Esophagus (tissue), 2 donors: ENCODE data around the gene EFS. TPM values are rescaled to one million over a fixed set of nuclear protein-coding genes. Genes with fewer than 3 reads are reported as not detected.
"Not testable (repeated sequence)": the region's sequence is repeated elsewhere in the genome, so short reads cannot be mapped to it uniquely, and the experiment has no call there.

ENCODE experiments used
- H3K27ac ChIP-seq, 2 donors: one replicate each; pipeline ENCODE4 v1.5.1; 2013; ENCODE audit warnings: low read depth in 2 of 2, mild to moderate bottlenecking in 2 of 2, inconsistent platforms in 1 of 2, low read length in 1 of 2, moderate library complexity in 1 of 2
- H3K27me3 ChIP-seq, 2 donors: one replicate each; pipeline ENCODE4 v1.6.1; 2013; ENCODE audit warnings: low read length in 2 of 2, control low read depth in 1 of 2, mild to moderate bottlenecking in 1 of 2; ENCODE audit not compliant: insufficient read depth in 2 of 2, control insufficient read depth in 1 of 2
- H3K36me3 ChIP-seq, 2 donors: one replicate each; pipeline ENCODE4 v1.6.1; 2013; ENCODE audit warnings: low read length in 1 of 2; ENCODE audit not compliant: control insufficient read depth in 2 of 2, insufficient read depth in 2 of 2
- H3K4me1 ChIP-seq, 2 donors: one replicate each; pipeline ENCODE4 v1.6.1; 2013; ENCODE audit warnings: low read length in 1 of 2; ENCODE audit not compliant: control insufficient read depth in 2 of 2, insufficient read depth in 2 of 2
- H3K4me3 ChIP-seq, 2 donors: one replicate each; pipeline ENCODE4 v1.5.1; 2013; ENCODE audit warnings: low read length in 2 of 2, mild to moderate bottlenecking in 2 of 2, low read depth in 1 of 2, moderate library complexity in 1 of 2
- H3K9me3 ChIP-seq, 2 donors: one replicate each; pipeline ENCODE4 v1.6.1; 2013; ENCODE audit warnings: mild to moderate bottlenecking in 2 of 2, low read depth in 1 of 2, low read length in 1 of 2, moderate library complexity in 1 of 2; ENCODE audit not compliant: control insufficient read depth in 2 of 2, insufficient read depth in 1 of 2
- WGBS, 2 donors: extraction: QIAGEN DNeasy Blood & Tissue Kit; methylation state at CpG; one replicate each; pipeline ENCODE4 v1.1.7; 2013; 5-methylcytosine and 5-hydroxymethylcytosine counted together
- polyA plus RNA-seq, 2 donors: library from polyadenylated mRNA; stranded (reverse); fragments of 200-250 nt; gene quantifications; one replicate each; pipeline ENCODE4 v1.2.3, GENCODE V29; 2013
- donor health status: healthy with polysubstance abuse.
- donor health status: Bipolar disorder and iron deficiency.

The EFS gene
- polyA plus RNA-seq, 2 donors: 23.1 to 35.9 TPM

DNA sequence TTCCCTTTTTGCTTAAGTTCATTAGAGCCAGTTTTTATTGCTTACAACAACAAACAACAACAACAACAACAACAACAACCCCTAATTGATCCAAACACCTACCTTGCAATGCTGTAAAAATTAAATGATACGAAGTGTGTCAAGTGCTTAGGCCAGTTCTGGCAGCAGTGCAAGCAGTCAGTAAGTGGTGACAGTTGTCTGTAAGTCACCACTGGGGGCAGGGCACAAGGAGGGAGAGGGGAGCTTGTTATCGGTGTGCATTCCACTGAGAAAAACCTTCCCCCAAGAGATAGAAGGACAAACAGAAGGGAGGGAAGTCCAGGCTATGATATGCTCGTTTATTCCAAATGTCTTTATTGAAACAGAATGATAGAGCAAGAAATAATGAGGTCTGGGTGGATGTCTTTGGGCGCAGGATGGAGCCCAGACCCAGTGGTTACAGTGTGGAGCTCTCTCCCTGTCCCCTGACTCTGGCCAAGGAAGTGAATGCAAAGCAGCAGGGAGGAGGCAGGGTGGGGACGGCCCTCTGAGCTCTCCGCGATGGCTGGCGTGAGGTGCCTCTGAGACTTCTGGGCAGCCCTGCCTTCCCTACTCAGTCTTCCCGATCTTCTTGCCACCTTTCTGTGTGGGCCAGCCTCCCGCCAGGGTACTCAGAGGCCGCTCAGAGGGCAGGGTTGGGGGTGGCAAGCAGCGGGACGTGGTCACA is 18.8 kb downstream of the EFS start:
- H3K9me3 ChIP-seq: no peaks in the 10 kb centered on the region
- 80 to 81% methylated on average over 13 of the region's 13 CpGs for WGBS, 2 donors
- no peaks in the 10 kb centered on the region for H3K4me1 ChIP-seq
- no peak overlapping the region for H3K27ac ChIP-seq
- no peaks in the 10 kb centered on the region for H3K36me3 ChIP-seq
- no peak overlapping the region for H3K4me3 ChIP-seq
- no peaks in the 10 kb centered on the region for H3K27me3 ChIP-seq

DNA sequence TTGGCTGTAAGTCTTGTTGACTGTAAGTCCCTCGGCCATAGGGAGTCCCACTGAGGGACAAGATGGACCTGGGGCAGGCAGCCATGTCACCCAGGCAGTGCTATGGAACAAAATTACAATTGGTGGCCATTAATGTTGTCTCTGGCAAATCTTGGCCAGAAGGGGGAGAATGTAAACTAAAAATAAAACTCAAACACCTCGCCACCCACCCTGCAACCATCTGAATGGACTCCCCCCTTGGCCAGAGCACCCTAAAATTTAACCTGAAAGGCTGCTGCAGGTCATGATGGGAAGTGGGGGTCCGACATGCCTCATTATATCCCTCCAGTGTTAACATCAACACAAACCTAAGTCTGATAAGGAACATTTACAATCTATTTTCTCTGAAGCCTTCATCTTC is 20.5 kb downstream of the EFS start:
- Histone ChIP-seq H3K27me3 (no peaks in the 10 kb centered on the region), H3K4me1 (no peaks in the 10 kb centered on the region), H3K9me3 (no peaks in the 10 kb centered on the region), H3K27ac (no peak overlapping the region), H3K36me3 (no peaks in the 10 kb centered on the region), H3K4me3 (no peak overlapping the region)
- 46 to 47% methylated on average over 3 of the region's 3 CpGs for WGBS, 2 donors

DNA sequence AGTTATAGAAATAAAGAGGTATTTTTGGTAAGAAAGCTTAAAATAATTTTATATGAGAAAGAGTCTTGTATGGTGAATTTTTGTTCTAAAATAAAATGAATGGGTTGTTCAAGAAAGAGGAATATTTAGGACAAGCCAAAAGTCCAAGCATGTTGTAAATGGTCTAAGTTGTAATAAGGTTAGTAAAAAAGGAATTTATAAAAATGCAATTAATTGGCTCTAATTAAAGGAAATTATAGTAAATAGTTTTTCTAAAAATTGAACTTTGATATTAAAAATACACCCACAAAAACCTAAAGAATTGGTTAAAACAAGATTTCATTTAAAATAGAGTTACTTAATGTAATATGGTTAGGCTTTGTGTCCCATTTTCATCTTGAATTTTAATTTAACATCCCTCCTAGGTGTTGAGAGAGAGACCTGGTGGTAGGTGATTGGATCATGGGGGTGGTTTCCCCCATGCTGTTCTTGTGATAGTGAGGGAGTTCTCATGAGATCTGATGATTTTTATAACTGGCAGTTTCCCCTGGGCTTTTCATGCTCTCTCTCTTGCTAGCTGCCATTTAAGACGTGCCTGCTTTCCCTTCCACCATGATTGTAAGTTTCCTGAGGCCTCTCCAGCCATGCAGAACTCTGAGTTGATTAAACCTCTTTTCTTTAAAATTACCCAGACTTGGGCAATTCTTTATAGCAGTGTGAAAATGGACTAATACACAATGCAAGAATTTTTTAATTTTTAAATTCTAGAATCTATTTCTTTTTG is 25.3 kb downstream of the EFS start:
- Histone ChIP-seq H3K27me3 (no peaks in the 10 kb centered on the region), H3K9me3 (no peaks in the 10 kb centered on the region), H3K4me3 (no peak overlapping the region), H3K36me3 (no peaks in the 10 kb centered on the region), H3K27ac (no peak overlapping the region), H3K4me1 (no peaks in the 10 kb centered on the region)
- whole genome bisulfite sequencing, 2 donors: 73 to 84% methylated on average over 1 of the region's 1 CpG

DNA sequence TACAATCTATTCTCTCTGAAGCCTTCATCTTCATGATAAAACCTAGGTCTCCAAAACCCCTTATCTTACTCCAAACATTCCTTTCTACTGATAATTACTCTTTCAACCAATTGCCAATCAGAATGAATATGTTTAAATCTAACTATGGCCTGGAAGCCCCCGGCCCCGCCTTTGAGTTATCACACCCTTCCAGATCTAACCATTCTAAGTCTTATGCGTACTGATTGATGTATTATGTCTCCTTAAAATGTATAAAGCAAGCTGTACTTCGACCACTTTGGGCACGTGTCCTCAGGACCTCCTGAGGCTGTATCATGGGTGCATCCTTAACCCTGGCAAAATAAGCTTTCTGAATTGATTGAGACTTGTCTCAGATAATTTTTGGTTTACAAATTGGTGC is 29.3 kb downstream of the EFS start:
- Histone ChIP-seq H3K4me1 (no peaks in the 10 kb centered on the region), H3K36me3 (no peaks in the 10 kb centered on the region), H3K27ac (no peak overlapping the region), H3K27me3 (no peaks in the 10 kb centered on the region), H3K4me3 (no peak overlapping the region), H3K9me3 (no peaks in the 10 kb centered on the region)
- WGBS, 2 donors: 83 to 89% methylated on average over 5 of the region's 5 CpGs

DNA sequence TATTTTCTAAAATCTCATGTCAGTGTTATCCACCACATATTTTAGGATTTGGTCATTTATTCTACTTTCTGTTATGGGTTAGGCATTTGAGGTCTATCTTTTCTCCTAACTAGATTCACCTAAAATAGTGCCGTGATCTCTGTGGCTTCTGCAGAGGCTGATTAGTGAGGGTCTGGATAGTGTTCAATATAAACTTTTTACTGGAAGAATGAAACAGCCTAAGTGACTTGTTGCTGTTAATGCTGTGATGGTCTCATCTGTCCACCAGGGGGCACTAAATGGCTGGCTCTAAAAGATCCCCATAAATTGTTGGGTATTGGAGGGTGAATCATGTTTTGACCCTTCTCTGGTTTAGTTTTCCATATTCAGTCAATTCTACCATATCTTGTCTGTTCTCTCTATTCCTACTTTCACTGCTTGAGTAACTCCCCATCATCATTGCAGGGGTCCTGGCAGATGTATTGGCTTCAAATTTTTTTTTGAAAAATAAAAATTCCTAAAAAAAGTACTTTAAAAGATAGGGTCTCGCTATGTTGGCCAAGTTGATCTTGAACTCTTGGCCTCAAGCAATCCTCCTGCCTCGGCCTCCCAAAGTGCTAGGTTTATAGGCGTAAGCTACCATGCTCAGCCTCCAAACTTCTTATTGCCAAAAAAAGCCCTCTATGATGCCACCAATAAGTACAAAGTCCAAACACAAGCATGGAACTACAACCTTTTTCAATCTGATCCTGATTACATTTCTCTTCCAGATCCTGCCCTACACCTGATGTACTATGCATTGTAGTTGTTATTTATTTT is 36.8 kb downstream of the EFS start:
- Histone ChIP-seq H3K9me3 (no peaks in the 10 kb centered on the region), H3K27me3 (no peaks in the 10 kb centered on the region), H3K4me1 (no peaks in the 10 kb centered on the region), H3K36me3 (peaks cover 4 to 15% of the 10 kb centered on the region in 2 donors), H3K4me3 (no peak overlapping the region), H3K27ac (no peak overlapping the region)
- 43% methylated on average over 4 of the region's 4 CpGs for WGBS, 2 donors

DNA sequence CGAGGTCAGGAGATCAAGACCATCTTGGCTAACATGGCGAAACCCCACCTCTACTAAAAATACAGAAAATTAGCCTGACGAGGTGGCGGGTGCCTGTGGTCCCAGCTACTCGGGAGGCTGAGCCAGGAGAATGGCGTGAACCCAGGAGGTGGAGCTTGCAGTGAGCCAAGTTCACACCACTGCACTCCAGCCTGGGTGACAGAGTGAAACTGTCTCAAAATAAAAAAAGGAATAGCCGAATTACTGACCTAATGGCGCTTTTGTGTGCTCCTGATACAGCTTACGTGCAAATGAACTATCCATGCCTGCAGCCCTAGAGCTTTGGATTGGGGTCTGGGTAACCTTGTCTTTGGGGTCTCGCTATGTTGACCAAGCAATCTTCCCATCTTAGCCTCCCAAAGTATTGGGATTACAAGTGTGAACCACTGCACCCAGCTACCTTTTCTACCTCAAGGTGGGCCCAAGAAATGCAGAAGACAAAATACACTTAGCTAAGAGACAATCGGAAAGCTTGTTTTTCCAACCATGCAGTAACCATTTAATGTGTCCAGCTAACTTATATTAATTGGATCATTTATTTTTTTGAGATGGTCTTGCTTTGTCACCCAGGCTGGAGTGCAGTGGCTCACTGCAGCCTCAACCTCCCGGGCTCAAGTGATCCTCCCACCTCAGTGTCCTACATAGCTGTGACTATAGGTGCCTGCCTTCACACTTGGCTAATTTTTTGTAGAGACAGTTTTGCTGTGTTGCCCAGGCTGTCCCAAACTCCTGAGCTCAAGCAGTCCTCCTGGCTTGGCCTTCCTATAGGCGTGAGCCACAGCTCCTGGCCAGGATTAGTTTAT is 38.3 kb downstream of the EFS start:
- H3K9me3 ChIP-seq: no peaks in the 10 kb centered on the region
- no peak overlapping the region for H3K27ac ChIP-seq
- no peaks in the 10 kb centered on the region for H3K4me1 ChIP-seq
- WGBS, 2 donors: 74 to 76% methylated on average over 13 of the region's 13 CpGs
- peaks cover 4 to 18% of the 10 kb centered on the region in 2 donors for H3K36me3 ChIP-seq
- H3K4me3 ChIP-seq: no peak overlapping the region
- H3K27me3 ChIP-seq: no peaks in the 10 kb centered on the region

DNA sequence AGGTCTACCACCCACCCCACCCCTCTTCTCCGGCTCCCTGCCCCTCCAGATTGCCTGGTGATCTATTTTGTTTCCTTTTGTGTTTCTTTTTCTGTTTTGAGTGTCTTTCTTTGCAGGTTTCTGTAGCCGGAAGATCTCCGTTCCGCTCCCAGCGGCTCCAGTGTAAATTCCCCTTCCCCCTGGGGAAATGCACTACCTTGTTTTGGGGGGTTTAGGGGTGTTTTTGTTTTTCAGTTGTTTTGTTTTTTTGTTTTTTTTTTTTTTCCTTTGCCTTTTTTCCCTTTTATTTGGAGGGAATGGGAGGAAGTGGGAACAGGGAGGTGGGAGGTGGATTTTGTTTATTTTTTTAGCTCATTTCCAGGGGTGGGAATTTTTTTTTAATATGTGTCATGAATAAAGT is 39.2 kb downstream of the EFS start:
- not testable (repeated sequence) for H3K4me3 ChIP-seq, H3K4me1 ChIP-seq, H3K9me3 ChIP-seq, H3K27me3 ChIP-seq, H3K27ac ChIP-seq
- WGBS, 2 donors: 91 to 94% methylated on average over 5 of the region's 5 CpGs
- peaks cover 4 to 18% of the 10 kb centered on the region in 2 donors for H3K36me3 ChIP-seq

DNA sequence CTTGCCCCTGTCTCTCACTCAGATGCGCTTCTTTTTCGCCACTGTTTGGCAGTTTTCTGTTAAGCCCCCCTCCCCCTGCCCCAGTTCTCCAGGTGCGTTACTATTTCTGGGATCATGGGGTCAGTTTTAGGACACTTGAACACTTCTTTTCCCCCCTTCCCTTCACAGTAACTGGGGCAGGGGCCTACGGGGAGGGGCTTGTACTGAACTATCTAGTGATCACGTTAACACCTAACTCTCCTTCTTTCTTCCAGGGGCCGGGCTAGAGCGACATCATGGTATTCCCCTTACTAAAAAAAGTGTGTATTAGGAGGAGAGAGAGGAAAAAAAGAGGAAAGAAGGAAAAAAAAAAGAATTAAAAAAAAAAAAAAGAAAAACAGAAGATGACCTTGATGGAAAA is 40.0 kb downstream of the EFS start:
- Histone ChIP-seq H3K27ac (no peak overlapping the region), H3K4me1 (peaks cover 3 to 5% of the 10 kb centered on the region in 2 donors), H3K9me3 (no peaks in the 10 kb centered on the region), H3K36me3 (peaks cover 4 to 18% of the 10 kb centered on the region in 2 donors), H3K27me3 (no peaks in the 10 kb centered on the region), H3K4me3 (no peak overlapping the region)
- WGBS, 2 donors: 82 to 83% methylated on average over 7 of the region's 7 CpGs

DNA sequence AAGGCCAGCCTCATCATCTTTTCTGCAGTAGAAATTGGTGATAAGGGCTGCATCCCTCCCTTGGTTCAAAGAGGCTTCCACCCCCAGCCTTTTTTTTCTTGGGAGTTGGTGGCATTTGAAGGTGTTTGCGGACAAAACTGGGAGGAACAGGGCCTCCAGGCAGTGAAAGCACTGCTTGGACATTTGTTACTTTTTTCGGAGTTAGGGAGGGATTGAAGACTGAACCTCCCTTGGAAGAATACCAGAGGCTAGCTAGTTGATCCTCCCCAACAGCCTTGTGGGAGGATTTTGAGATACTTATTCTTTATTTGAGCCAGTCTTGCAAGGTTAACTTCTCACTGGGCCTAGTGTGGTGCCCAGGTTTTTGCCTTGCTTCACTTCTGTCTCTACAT is 40.5 kb downstream of the EFS start:
- Histone ChIP-seq H3K9me3 (no peaks in the 10 kb centered on the region), H3K36me3 (peaks cover 4 to 18% of the 10 kb centered on the region in 2 donors), H3K4me1 (peaks cover 3 to 5% of the 10 kb centered on the region in 2 donors), H3K27me3 (no peaks in the 10 kb centered on the region), H3K4me3 (no peak overlapping the region), H3K27ac (no peak overlapping the region)
- 71 to 72% methylated on average over 2 of the region's 2 CpGs for WGBS, 2 donors
